GM19351 (cell line): ENCODE measurements around the gene TENM3.
A peak's percentile ranks its signal among the peaks of the same experiment; 100 is the strongest.
"Not testable (repeated sequence)": the region's sequence is repeated elsewhere in the genome, so short reads cannot be mapped to it uniquely, and the experiment has no call there.

Experiments used
- ATAC-seq: cut with Tn5 transposase; IDR thresholded peaks from one replicate; pipeline ENCODE4 v1.9.1; 2021; ENCODE audit warnings: mild to moderate bottlenecking, moderate library complexity; ENCODE audit not compliant: unreplicated experiment

TENM3 gene

GRCh38 chr4:182803235-182803634, 560.0 kb downstream of the TENM3 start:
- no peak for ATAC-seq

- ATAC-seq, result no peak
Measured at GRCh38 chr4:182804131-182804530, 560.9 kb downstream of the TENM3 start.

DNA sequence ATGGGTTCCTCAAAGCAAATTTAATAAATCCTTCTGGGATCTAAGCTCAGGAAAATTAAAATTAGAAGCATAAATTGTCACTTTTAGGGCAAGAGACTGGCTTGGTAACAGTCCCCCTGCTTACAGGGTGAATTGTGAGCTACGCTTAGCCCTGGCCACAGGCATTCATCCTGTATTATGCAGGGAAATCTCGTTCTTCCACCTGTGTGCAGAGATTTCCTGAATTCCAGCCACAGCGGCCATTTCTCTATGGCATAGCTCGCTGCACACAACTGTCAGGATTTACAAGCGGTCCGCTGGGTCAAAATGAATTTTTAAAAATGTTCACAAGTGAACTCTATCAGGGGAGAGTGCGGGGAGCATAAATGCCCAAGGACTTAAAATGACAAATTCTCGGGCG, 562.1 kb downstream of the TENM3 start:
- ATAC-seq, result no peak

DNA sequence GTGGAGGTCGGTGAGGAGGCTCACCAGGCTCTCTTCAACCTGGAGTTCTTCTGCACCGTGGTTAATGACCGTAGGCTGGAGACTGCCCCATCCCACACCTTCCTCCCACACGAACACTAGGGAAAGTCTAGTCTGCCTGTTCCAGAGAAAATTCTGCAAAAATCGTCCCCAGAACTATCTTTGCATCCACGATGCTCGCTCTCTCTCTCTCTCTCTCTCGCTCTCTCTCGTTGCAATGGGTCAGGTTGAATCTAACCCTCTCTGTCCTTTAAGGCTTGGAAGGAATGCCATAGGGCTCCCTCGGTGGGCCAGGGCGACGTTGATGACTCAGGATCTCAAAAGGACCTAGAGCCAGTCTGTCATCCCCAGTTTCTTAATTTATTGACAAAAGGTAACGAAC, 562.5 kb downstream of the TENM3 start:
- ATAC-seq, result no peak

DNA sequence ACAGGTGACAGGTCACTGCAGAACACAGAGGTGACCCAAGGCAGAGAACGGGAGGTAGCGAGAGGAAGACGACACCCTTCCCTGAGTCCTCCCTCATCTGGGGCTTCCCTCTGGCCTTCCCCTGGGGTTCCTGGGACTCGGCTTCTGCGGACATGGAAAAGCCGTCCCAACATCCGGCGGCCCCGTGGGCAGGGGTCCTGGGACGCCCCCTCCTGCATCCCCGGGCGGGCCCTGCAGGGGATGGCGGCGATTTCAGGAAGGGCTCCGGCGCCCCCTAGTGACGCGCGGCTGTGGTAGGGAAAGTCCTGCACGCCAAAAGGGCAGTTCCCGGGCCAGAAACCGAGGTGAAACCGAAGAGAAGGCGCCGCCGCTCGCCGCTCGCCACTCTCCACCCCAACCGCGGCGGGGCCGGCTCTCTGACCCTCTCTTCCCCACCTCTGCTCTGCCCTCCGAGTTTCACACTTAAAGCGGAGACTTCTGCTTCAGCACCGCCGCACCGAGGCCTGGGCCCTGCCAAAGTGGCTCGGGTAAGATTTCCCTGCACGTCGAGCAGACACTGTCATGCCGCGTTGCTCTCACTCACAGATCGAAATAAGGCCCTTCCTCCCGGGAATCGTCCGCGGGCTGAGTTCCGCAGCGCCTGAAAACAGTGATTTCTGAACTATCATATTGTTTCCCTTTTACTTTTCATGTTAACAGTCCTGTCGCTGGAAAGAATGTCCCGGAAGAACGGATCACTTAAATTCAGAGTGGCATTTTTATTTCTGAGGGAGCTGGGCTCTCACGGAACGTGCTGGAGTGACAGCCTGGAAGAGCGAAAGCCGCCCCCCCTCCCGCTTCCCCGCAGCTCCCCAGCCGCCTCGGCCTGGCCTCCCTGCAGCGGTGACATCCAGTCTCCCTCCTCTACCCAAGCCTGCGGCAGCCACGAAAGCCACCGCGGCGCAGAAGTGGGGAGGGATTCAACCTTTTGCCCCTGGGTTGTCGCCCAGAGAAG, 563.4 kb downstream of the TENM3 start:
- ATAC-seq, result peak; percentile 55

DNA sequence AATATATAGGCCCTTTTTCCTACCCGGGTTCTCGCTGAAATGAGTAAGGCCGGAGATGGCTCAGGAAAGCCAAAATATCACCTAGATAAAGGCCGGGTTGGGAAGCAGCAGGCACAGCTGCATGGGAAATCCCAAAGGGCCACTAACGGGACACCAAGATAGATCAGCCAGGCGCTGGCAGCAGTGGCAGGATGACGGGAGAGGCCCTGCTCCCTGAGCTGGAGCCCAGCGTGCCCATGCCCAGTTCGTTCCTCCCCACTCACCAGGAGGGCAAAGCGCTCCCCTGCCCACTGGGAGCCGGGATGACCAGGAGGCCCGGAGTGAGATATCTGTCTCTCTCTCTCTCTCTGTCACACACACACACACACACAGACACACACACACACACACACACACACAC, 564.1 kb downstream of the TENM3 start:
- no peak for ATAC-seq

GRCh38 chr4:182807767-182808548, 564.8 kb downstream of the TENM3 start:
- no peak for ATAC-seq

GRCh38 chr4:182808673-182809416, 565.6 kb downstream of the TENM3 start:
- peak; percentile 91 for ATAC-seq

DNA sequence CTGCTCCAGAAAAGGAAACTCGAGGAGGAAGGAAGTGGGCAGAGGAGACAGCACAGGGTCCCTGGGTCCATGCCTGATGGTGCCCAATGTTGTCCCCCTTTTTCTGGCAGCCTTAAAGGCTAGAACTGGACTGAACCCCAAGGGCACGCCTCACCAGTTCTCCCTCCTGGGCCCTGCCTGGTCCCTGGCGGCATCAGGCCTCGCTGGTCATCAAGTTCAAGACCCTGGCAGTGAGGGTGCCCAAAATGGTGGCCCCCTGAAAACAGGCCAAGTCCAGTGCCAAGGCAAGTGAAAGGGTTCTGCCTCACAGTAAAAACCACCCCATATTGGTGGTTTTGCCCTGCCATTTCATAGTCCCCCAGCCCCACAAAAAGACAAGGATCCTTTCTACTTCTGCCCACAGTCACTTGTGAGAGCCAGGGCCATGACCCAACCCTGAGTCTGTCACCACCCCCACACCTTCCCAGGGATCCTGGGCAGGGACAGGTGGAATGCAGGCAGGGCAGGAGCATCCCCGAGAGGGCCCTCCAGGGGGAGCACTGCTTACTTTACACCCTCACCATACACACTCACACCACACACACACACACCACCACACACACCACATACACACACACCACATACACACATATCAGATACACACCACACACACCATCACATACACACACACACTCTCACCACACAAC, 566.4 kb downstream of the TENM3 start:
- ATAC-seq, result peak; percentile 35

DNA sequence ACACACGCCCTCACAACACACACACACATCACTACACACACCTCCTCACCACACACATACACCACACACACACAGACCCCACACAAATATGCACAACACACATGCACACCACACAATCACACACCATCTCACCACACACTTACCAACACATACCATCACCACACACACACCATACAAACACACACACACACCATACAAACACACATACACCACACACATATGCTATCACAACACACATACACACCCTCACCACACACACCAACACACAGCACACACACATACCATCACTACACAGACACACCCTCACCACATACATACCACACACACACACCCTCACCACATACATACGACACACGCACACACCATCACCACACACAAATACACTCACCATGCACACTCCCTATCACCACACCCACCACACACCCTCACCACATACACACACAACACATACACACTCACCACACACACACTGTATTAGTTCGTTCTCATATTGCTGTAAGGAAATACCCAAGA, 567.0 kb downstream of the TENM3 start:
- ATAC-seq, result no peak

- ATAC-seq, result no peak
Measured at GRCh38 chr4:182812916-182813315, 569.7 kb downstream of the TENM3 start.

DNA sequence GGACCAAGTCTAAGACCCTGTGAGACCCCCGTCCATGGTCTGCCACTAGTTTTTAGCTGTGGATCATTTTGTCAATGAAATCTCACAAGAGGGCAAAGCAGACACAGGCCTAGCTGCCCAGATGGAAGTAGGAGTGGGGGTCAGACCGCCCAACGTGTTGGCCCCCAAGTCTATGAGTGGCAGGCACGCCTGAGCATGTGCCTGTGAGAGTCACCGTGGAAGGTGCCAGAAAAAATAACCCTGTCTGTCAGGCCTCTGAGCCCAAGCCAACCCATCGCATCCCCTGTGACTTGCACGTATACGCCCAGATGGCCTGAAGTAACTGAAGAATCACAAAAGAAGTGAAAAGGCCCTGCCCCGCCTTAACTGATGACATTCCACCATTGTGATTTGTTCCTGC, 570.9 kb downstream of the TENM3 start:
- not testable (repeated sequence) for ATAC-seq

- ATAC-seq, result no peak
Measured at GRCh38 chr4:182818926-182819730, 575.9 kb downstream of the TENM3 start.

DNA sequence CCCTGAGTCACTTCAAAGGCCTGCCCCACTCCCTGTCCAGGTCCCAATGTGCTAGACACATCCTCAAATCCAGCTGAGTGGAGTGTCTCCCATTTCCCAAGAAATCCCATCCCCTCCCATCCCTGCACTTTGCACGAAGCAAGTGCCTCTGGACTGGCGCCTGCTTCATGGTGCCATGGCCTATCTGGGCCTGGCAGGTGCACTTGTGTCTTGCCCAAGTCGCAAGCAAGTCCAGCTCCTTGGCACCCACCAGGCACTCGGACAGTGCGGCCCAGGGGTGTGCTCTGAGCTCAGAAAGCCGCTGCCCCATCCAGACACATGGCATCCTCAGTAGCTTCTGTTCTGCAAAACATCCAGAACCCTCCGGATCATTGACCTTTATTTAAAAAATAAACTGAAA, 576.5 kb downstream of the TENM3 start:
- ATAC-seq, result no peak

DNA sequence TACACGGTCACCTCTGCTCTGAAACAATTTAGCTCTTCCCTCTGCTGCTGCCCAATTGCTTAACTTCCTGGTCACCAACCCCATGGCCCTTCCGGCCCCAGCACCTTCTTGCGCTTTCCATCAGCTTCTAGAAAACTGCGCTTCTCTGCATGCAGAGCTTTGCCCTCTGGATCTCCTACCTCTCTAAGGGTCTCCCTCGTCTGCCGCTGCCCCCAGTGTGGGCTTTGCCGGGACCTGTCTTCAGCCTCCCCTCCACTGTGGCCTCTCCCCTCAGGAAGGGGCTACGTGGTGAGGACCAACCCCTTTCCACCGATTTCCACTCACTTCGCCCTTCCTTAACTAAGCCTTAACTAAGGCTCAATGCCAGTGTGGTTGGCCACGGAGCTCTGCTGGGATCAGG, 579.4 kb downstream of the TENM3 start:
- no peak for ATAC-seq

- peak; percentile 78 for ATAC-seq
Measured at GRCh38 chr4:182823576-182823975, 580.4 kb downstream of the TENM3 start.

- no peak for ATAC-seq
Measured at GRCh38 chr4:182825003-182825402, 581.8 kb downstream of the TENM3 start.

DNA sequence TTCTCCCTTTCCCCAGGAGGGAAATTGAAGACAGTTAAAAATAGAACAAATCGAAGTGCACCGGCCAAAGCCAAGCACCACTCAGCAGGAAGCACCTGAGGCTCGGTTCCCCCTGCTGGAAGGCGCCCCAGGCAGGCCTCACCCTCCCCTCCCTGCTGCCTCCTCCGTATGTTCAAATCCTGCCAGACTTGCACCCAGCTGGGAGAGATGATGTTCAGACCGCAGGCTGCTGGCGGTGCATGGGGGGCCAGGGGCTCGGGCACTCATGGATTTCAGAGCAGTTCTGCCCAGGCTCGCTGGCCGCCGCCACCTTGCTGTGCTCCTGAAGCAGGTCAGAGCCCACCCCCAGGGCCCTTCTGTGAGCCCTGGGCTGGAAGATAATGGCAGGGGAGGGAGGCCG, 582.6 kb downstream of the TENM3 start:
- ATAC-seq, result no peak

DNA sequence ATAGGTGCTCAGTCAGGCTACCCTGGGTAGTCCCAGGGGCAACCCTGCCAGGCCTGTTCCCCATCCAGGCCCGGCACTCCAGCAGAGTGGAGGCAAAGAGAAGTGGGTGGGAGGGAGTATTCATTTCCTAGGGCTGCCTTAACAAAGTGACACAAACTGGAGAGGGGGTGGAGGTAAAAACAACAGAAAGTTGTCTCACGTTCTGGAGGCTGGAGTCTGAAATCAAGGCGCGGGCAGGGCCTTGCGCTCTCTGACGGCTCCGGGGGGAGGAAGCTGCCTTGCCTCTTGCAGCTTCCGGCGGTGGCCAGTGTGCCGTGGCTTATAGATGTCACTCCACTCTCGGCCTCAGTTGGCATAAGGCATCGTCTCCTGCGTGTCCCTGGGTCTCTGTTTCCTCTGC, 583.2 kb downstream of the TENM3 start:
- ATAC-seq, result peak; percentile 24

- ATAC-seq, result no peak
Measured at GRCh38 chr4:182827166-182827565, 584.0 kb downstream of the TENM3 start.
